ENCODE data around the gene GRAMD1A.

- TF ChIP-seq CTCF (conservative IDR thresholded peaks at IDR 0.05): no peak
- TF ChIP-seq ZFX (IDR thresholded peaks at IDR 0.05): no peak
These were observed 24.0 kb downstream of the GRAMD1A start for GRCh38 chr19:35024095-35024494.
